CD1c-positive myeloid dendritic cell (primary cell): ENCODE results near the gene ZNF785.
"Not testable (repeated sequence)": the region's sequence is repeated elsewhere in the genome, so short reads cannot be mapped to it uniquely, and the experiment has no call there.

Experiments
- DNase-seq: peaks from one replicate; pipeline ENCODE4 v3.0.0-alpha.2; 2016; ENCODE audit errors: extremely low spot score

ZNF785 gene

GRCh38 chr16:30602616-30603277 lies 17.2 kb upstream of the ZNF785 start:
- DNase-seq: peak; percentile 69

GRCh38 chr16:30601966-30602365 lies 16.5 kb upstream of the ZNF785 start:
- peak; percentile 77 for DNase-seq

DNA sequence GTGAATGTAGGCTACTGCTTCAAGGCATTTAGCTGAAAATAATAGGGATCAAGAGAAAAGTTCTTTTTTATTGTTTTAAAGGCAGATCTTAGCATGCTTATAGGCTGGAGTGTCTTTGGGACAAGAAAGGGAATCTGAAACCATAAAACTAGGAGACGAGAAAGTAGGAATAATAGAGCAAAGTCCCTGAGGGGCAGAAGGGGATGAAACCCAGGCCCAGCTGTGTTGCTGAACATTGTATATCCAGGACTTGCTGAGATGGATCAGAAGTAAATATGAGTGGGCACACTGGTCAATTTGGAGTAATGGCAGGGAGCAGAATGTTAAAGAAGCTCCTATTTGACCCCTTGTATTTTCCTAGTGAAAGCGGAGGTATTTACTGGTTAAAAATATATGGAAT lies 15.4 kb upstream of the ZNF785 start:
- DNase-seq: no peak

DNA sequence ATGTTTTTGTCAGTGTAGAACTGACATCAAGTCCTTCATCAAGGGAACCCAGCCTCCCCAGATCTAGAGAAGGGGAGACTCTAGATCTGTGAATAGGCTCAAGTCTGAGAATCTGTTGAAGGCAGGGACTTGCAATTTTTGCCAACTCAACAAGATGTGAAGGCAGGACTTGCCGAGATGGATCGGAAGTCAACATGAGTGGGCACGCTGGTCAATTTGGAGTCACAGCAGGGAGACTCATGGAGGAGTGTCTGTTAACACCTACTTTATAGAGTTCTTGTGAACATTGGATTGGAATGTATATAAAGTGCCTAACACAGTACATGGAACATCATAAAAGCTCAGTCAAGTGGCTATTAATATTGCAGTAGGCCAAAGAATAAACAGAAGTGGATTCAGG lies 14.7 kb upstream of the ZNF785 start:
- no peak for DNase-seq

- no peak for DNase-seq
These were observed 7.4 kb upstream of the ZNF785 start for GRCh38 chr16:30592871-30593270.

DNA sequence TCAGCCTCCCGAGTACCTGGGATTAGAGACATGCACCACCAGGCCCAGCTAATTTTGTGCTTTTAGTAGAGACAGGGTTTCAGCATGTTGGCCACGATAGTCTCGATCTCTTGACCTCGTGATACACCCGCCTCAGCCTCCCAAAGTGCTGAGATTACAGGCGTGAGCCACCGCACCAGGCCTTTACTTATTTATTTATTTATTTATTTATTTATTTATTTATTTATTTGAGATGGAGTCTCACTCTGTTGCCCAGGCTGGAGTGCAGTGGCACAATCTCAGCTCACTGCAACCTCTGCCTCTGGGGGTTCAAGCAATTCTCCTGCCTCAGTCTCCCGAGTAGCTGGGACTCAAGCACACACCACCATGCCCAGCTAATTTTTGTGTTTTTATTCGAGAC lies 5.4 kb upstream of the ZNF785 start:
- not testable (repeated sequence) for DNase-seq

GRCh38 chr16:30589582-30589981 lies 4.1 kb upstream of the ZNF785 start:
- DNase-seq: not testable (repeated sequence)

GRCh38 chr16:30588651-30589050 lies 3.2 kb upstream of the ZNF785 start:
- DNase-seq: no peak

DNA sequence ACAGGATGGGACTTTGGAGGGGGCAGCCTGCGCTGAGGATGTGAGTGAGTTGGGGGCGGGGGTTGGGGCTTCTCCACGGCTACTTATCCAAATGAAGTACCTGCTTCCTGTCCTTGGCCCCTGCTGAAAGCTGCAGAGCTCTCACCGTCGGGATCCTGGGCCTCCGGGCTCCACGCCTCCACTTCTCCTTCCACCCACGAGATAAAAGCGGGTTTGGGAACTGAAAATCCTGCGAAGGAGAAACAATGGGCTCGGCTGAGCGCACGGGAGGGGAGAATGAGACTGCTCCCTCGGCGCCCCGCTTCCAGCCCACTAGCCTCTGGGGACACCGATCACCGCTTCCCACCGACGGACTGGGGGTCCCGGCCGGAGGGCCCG lies 486 bp downstream of the ZNF785 start:
- DNase-seq: peak; percentile 89

GRCh38 chr16:30582611-30583340 lies 2.7 kb downstream of the ZNF785 start:
- no peak for DNase-seq

- DNase-seq: no peak
These were observed 4.0 kb downstream of the ZNF785 start for GRCh38 chr16:30581457-30581856.

DNA sequence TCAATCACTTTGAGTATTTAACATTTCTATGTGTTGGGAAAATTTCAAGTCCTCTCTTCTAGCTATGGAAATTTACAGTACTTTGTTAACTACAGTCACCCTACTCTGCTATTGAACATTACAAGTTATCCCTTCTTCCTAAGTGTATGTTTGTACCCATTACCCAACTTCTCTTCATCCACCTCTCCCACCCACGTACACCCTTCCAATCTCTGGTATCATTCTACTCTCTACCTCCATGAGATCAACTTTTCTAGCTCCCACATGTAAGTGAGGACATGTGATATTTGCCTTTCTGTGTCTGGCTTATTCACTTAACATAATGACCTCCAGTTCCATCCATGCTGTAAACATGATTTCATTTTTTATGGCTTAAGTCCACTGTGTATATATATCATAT lies 10.8 kb downstream of the ZNF785 start:
- DNase-seq: no peak

- DNase-seq: peak; percentile 96
These were observed 13.8 kb downstream of the ZNF785 start, which contains the start of gene ZNF688 for GRCh38 chr16:30571445-30572322. ZNF688 (minus strand) TSS chr16:30571714; CDS start chr16:30571629, 85 bp downstream.

DNA sequence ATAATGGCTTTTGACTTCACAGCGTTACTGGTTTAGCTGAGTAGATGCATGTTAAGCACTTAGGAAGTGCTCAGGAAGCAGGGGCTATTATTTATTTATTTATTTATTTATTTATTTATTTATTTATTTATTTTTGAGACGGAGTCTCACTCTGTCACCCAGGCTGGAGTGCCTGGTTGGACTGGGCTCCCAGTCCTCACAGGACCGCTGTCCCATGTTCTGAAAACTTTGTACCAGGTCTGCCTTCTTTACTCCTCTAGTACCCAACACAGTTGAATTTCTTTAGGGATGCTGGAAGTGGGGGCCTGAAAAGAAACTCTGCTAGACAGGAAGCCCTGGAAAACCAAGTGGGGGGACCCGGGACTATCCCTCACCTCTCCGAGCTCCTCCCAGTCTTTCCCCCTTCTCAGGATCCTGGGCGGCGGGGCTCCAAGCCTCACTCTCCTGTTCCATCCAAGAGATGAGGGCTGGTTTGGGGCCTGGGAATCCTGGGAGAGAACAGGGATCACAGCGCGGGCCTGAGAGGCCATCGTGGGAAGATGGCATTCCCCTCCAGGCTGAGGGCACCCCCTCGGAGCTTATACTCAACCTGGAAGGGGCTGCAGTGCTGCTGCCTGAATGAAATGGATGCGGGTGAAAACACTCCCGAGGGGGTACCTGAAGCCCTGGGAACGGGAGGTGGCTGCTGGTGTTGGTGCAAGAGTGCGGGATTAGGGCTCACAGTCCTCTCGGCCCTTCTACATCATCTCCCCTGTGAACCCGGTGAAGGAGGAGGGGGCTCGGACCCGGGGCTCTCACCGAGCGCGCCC lies 14.7 kb downstream of the ZNF785 start:
- no peak for DNase-seq

- DNase-seq: peak; percentile 27
These were observed 15.5 kb downstream of the ZNF785 start for GRCh38 chr16:30569746-30570635.

GRCh38 chr16:30569281-30569680 lies 16.2 kb downstream of the ZNF785 start:
- DNase-seq: no peak

GRCh38 chr16:30567991-30568638 lies 17.4 kb downstream of the ZNF785 start:
- DNase-seq: peak; percentile 81

GRCh38 chr16:30567160-30567990 lies 18.1 kb downstream of the ZNF785 start:
- peak; percentile 48 for DNase-seq

- no peak for DNase-seq
These were observed 19.0 kb downstream of the ZNF785 start for GRCh38 chr16:30566531-30566930.
